ENCODE measurements around the gene UFD1.

- TF ChIP-seq CTCF (conservative IDR thresholded peaks at IDR 0.05 in 1 of 2, IDR thresholded peaks at IDR 0.05 in 1 of 2; ENCODE audit: low read depth in 1 of 2, low read length in 2 of 2) (no peak), EZH2 (IDR thresholded peaks at IDR 0.05; ENCODE audit: low read length, missing control alignments) (no peak)
These were observed 30.9 kb upstream of the UFD1 start for GRCh38 chr22:19509923-19510322.

Data from fibroblast of lung (primary cell).